C4-2B (cell line): Measurements from ENCODE around the gene ANKMY1.

Experiments used
- CTCF ChIP-seq: fragments of 450-650 bp; conservative IDR thresholded peaks from 2 replicates; pipeline ENCODE4 v1.5.1; 2017; ENCODE audit warnings: mild to moderate bottlenecking
- ZFX ChIP-seq: fragments of 450-650 bp; IDR thresholded peaks from 2 replicates; pipeline ENCODE4 v1.6.1; 2017

- TF ChIP-seq CTCF: no peak
- no peak for TF ChIP-seq ZFX
Measured at GRCh38 chr2:240467659-240468302, 90.0 kb downstream of the ANKMY1 start.
